Lower leg skin (tissue), 3 donors: ENCODE measurements around the gene ZMYM4.

ENCODE experiments used
- POLR2A ChIP-seq, 2 donors: fragments of 450-650 bp; IDR thresholded peaks; one replicate each; pipeline ENCODE4 v1.6.1; 2016 to 2017; ENCODE audit warnings: antibody characterized with exemption in 2 of 2, mild to moderate bottlenecking in 1 of 2, moderate library complexity in 1 of 2
- TF ChIP-seq, protein P1 (sequence below), 3 donors: fragments of 450-650 bp; IDR thresholded peaks; one replicate each; pipeline ENCODE4 v1.5.1; 2016; ENCODE audit warnings: antibody characterized with exemption in 3 of 3, mild to moderate bottlenecking in 3 of 3, moderate library complexity in 2 of 3

DNA sequence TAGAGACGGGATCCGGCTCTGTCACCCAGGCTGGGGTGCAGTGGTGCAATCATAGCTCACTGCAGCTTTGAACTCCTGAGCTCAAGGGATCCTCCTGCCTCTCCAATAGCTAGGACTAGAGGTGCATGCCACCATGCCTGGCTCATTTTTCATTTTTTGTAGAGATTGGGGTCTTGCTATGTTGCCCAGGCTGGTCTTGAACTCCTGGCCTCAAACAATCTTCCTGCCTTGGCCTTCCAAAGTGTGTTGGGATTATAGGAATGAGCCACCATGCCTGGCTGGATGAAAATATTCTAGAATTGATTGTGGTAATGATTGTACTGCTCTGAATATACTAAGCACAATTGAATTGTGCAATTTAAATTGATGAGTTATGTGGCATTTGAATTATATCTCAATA, 21.9 kb downstream of the ZMYM4 start:
- no peak for TF ChIP-seq POLR2A (IDR thresholded peaks at IDR 0.05)
- TF ChIP-seq, protein P1, sequence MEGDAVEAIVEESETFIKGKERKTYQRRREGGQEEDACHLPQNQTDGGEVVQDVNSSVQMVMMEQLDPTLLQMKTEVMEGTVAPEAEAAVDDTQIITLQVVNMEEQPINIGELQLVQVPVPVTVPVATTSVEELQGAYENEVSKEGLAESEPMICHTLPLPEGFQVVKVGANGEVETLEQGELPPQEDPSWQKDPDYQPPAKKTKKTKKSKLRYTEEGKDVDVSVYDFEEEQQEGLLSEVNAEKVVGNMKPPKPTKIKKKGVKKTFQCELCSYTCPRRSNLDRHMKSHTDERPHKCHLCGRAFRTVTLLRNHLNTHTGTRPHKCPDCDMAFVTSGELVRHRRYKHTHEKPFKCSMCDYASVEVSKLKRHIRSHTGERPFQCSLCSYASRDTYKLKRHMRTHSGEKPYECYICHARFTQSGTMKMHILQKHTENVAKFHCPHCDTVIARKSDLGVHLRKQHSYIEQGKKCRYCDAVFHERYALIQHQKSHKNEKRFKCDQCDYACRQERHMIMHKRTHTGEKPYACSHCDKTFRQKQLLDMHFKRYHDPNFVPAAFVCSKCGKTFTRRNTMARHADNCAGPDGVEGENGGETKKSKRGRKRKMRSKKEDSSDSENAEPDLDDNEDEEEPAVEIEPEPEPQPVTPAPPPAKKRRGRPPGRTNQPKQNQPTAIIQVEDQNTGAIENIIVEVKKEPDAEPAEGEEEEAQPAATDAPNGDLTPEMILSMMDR (IDR thresholded peaks at IDR 0.05) = no peak
